Stimulated activated CD4-positive, alpha-beta T cell treated with anti-CD3 and anti-CD28 coated beads, Interleukin-4, amount 100 ng/mL, for 24 hours (primary cell): ENCODE data around the gene TMPRSS9.
"Not testable (repeated sequence)": the region's sequence is repeated elsewhere in the genome, so short reads cannot be mapped to it uniquely, and the experiment has no call there.

Source experiments
- DNase-seq: peaks from one replicate; pipeline ENCODE4 v3.0.0-alpha.2; 2020

TMPRSS9 gene

DNA sequence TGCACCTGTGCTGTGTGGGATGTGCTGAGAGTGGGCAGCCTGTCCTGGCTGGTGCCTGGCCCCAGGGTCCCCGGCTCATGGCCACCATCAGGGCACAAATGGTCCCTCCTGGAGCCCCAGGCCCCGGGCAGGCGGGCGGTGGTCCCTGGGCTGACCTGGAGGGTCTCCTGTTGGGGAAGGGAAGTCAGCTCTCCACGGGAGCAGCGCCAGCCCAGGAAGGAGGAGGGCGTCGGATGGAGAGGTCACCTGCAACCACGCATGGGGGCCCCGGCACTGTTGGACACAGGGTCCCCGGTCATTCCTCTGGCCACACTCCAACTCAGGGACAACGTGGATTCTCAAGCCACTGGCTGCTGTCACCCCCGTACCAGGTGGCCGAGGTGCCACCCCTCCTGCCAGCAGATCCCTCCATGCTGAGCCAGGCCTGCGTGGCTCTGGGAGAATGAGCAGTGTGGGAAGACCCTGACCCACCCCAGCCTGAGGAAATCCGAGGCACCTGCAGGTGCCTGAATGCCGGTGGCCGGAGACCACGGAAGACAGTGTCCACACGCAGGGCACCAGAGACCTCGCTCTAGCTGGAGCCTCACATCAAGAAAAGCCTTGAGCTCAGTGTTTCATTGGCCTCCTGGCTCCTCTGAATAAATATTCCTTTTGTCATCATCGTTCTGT, 83.2 kb downstream of the TMPRSS9 start:
- DNase-seq = no peak

DNA sequence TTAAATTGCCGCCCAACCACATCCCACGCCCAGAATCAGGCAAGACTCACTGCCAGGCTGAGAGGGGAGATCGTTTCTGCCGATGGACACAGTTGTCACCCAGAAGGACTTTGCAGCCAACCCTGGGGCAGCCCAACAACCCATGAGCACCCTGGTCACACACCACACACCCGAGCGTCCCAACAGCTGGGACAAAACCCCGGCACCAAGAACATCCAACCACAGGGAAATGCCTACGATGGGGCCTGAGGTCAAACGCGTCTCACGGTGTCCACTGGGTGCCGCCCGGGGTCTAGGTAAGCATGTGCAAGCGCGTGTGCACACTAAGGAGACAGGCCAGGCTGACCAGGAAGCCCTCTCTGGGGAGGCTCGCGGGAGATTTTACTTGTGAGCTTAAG, 83.7 kb downstream of the TMPRSS9 start:
- DNase-seq = no peak

DNA sequence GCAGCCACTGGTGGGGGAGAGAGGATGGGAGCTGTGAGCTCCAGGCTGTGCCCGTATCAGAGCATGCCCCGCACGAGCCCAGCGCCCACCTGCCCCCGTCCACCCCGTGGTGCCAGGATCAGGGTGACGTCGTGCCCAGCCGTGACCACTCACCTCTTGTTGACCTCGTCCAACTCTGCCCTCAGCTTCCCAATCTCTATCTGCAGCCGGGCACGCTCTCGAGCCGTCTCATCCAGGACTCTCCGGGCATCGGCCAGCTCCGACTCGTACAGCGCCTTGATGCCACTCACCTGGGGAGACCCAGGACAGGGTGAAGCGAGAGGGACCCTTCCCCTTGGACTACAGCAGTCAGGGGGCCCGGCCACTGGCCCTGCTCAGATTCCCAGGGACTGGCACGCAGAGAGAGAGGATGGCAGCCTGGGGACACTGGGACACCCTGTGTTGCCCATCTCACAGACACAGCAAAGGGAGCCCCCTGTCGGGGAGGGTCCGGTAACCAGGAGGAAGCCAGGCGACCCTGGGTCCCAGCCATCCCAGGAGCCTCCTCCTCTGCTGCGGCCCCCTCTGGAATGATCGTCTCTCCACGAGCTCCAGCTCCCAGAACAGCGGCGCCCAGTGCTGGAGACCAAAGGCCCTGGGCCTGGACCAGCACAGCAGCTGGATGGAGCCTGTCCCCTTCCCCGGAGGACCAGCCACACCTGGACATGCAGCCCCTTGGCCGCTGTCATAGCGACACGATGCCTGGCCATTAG, 84.4 kb downstream of the TMPRSS9 start:
- DNase-seq = no peak

DNA sequence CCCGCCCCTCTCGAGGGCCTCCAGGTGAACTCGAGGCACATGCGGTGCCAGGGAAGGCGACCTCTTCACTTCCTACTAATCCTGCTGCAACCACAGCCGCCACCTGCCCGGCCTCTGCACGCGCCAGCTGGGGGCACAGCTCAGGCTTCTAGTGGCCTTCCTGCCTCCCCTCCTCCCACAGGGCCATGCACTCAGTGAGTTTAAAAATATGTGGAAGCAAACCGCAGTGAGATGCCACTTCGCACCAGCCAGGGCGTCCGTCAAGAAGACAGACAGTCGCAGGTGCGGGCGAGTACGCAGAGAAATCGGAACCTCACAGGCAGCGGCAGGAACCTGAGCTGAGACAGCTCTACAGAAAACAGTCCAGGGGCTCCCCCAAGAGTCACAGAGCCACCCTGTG, 86.3 kb downstream of the TMPRSS9 start:
- no peak for DNase-seq

DNA sequence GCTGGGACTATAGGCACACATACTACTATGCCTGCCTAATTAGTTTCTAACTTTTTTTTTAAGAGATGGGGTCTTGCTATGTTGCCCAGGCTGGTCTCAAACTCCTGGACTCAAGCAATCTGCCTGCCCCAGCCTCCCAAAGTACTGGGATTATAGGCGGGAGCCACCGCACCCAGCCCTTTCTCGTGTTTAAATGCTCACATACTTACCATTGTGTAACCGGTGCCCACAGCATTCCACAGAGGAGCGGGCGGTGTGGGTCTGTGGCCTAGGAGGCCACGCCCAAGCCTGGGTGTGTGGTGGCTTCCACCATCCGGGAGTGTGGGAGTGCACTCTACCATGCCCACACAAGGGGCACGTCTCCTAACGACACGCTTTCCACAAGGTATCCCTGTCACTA, 89.0 kb downstream of the TMPRSS9 start:
- no peak for DNase-seq

DNA sequence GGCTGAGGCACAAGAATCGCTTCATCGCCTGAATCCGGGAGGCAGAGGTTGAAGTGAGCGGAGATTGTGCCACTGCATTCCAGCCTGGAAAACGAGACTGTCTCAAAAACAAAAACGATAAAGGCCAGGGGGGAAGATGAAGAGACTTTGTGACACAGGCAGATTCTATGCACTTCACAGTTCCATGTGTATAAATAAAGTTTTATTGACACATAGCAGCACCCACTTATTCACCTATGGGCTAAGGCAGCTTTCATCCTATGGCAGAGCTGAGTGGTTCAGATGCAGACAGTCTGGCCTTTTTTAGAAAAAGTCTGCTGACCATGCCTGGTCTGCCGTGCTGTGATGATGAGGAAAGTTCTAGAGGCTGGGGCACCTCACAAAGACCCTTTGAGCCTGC, 91.1 kb downstream of the TMPRSS9 start:
- no peak for DNase-seq

DNA sequence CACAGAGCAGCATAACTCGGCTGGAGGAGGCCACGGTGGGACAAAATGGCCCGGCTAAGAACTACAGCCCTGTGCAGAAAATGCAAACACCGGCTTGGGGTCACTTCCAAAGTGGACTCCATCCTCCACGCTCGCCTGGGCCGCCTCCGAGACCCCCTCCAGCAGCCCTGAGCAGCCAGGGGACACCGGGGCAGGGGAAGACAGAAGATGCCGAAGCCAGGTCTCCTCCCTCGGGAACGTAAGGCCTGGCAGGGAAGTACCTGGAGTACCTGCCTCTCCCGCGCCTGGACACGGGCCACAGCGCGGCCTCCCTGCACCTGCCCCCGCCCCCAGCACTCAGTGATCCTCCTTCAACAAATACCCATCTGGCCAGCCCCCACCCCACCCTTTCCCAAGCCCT, 91.7 kb downstream of the TMPRSS9 start:
- no peak for DNase-seq

DNA sequence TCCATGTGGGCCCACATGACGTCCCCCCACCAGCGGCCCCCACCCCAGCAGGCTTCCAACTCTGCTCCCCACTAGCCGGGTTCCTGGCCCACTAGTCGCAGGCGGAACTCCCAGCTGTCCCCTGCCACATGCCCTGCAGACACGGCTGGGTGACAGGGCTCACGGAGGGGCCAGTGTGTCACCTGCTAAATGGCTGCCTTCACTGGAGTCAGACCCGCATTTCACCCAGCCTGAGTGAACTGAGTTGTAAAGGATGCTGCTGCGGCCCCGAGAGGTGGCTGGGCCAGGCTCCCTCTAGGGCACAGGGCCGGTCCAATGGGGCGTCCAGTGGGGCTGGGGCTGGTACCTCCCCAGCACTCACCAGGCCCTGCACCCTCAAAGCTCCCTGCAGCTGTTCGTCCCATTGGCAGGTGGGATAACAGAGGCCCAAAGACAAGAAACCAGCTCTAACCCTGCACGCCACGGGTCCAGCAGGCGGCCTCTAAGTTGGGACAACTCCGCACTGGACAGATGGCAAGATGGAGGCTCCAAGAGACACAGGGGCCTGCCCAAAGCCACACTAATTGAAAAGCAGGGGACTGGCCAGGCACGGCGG, 93.5 kb downstream of the TMPRSS9 start:
- DNase-seq = no peak

DNA sequence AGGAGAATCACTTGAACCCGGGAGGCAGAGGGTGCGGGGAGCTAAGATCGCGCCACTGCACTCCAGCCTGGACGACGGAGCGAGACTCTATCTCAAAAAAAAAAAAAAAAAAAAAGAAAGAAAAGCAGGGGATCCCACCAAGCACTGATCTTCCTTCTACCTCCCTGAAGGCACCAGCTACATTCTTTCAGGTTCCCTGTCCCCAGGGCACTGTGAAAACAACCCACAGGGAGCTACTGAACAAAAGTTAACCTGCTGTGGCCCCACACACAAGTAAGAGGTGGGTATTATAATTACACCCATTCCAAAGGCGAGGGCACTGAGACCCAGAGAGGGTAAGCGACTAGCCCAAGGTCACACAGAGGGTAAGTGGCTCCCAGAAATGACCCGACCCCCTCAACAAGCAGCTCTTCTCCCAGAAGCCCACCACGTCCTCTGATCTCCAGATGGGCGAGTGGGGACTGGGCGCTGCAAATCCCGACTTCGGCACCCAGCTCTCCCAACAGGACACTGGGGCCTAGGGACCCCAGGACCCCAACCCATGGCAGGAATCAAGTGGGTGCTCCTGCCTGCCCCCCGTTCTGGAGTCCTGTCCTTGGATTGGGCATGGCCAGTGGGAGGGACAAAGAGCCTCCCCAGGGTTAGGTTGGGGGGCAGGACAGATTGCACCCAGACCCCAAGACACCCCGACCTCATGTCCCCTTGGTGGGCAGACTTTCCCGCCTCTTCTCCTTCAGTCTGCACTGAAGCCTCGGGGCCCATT, 94.3 kb downstream of the TMPRSS9 start:
- no peak for DNase-seq

DNA sequence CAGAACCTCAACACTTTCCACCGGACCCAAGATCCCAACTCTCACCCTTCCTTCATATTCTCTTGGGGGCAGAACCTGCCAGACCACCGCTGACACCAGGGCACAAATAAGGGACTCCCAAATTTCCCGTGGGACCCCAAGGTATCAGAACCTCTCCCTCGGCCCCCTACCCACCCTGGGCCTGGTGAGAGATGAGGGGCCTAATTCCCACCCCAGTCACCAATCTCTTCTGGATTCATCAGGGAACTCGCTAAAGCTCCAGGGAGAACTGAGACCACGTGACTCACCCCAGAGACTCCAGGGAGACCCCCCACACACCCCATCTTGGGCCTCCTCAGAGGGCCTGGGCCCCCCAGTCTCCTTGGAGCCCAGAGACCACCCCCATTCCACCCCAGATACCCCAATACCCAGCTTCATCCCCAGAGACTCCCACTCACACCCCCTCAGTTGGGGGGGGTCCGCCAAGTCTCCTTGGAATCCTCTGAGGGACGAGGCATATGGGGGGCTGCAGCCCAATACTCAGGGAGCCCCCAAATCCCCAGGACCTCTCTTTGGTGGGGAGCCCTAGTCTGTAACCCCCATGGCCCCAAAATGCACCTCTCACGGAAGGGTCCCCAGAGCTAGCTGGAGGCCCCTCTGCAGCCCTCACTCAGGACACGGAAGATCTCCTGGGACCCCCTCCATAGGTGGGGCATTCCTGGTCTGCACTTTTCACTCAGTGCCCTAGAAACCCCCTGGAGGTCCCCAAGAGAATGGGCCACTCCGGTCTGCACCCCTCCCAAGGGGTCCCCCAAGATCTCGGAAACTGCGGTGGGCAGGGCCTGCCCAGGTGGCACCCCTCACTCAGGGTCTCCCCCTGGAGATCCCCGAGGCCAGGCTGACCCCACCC, 95.1 kb downstream of the TMPRSS9 start:
- no peak for DNase-seq

DNA sequence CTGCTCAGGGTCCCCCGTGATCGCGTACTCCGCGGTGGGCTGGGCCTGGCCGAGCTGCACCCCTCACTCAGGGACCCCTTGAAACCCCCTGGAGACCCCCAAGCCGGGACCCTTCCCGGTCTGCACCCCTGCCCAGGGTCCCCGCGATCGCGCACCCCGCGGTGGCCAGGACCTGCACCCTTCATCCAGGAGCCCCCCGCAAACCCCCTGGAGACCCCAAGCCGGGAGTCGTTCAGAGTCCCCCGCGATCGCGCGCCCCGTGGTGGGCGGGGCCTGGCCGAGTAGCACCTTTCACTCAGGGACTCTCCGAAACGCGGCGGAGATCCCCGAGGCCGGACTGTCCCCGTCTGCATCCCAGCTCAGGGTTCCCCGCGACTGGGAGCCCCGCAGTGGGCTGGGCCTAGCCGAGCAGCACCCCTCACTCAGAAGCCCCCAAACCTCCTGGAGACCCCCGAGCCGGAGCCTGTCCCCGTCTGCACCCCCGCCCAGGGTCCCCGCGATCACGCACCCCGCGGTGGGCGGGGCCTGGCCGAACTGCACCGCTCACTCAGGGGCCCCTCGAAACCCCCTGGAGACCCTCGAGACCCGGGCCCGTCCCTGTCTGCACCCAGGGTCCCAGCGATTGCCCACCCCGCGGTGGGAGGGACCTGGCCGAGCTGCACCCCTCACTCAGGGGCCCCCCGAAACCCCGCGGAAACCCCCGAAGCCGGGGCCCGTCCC, 95.9 kb downstream of the TMPRSS9 start:
- DNase-seq = peak; percentile 50

DNA sequence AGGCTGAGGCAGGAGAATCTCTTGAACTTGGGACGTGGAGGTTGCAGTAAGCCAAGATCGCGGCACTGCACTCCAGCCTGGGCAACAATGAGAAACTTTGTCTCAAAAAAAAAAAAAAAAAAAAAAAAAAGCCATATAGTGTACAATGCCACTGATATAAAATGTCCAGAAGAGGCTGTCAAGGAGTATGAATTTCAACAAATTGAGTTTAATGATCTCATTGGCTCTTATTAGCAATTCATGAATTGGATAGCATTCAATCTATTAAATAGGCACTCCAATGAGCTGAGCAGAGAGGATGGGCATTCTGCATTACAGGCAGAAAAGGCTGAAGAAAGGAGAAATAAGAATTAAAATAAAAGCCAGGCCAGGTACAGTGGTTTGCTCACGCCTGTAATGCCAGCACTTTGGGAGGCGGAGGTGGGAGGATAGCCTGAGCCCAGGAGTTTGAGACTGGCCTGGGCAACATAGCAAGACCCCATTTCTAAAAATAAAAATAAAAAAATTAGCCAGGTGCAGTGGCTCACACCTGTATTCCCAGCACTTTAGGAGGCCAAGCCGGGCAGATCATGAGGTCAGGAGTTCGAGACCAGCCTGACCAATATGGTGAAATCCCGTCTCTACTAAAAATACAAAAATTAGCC, 97.5 kb downstream of the TMPRSS9 start:
- no peak for DNase-seq

DNA sequence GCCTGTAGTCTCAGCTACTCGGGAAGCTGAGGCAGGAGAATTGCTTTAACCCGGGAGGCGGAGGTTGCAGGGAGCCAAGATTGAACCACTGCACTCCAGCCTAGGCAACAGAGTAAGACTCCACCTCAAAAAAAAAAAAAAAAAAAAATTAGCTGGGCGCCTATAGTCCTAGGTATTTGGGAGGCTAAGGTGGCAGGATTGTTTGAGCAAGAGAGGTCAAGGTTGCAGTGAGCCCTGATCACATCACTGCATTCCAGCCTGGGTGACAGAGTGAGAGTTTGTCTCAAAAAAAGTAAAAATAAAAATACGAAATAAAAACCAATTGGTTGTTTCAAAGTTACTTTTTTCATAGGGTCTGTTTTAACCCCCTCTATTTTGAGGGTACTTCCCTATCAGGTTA, 98.0 kb downstream of the TMPRSS9 start:
- DNase-seq = no peak

DNA sequence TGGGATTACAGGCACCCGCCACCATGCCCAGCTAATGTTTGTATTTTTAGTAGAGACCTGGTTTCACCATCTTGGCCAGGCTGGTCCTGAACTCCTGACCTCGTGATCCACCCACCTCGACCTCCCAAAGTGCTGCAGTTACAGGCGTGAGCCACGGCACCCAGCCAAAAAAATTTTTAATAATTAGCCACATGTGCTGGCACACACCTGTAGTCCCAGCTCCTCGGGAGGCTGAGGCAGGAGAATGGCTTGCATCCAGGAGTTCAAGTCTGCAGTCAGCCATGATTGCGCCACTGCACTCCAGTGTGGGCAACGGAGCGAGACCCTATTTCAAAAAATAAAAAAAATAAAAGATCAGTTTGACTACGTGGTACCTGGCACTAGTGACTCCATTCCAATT, 98.7 kb downstream of the TMPRSS9 start:
- DNase-seq = not testable (repeated sequence)

DNA sequence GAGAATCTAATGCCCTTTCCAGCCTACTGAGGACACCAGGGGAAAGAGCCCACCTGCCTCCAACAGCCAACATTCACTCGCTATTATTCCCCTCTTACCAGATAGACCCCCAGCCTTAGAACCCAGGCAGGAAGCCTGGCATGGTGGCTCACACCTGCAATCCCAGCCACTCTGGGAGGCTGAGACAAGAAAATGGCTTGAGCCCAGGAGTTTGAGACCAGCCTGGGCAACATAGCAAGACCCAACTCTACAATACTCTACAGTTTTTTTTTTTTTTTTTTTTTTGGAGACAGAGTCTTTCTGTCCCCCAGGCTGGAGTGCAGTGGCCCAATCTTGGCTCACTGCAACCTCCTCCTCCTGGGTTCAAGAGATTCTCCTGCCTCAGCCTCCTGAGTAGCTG, 100.2 kb downstream of the TMPRSS9 start:
- no peak for DNase-seq

DNA sequence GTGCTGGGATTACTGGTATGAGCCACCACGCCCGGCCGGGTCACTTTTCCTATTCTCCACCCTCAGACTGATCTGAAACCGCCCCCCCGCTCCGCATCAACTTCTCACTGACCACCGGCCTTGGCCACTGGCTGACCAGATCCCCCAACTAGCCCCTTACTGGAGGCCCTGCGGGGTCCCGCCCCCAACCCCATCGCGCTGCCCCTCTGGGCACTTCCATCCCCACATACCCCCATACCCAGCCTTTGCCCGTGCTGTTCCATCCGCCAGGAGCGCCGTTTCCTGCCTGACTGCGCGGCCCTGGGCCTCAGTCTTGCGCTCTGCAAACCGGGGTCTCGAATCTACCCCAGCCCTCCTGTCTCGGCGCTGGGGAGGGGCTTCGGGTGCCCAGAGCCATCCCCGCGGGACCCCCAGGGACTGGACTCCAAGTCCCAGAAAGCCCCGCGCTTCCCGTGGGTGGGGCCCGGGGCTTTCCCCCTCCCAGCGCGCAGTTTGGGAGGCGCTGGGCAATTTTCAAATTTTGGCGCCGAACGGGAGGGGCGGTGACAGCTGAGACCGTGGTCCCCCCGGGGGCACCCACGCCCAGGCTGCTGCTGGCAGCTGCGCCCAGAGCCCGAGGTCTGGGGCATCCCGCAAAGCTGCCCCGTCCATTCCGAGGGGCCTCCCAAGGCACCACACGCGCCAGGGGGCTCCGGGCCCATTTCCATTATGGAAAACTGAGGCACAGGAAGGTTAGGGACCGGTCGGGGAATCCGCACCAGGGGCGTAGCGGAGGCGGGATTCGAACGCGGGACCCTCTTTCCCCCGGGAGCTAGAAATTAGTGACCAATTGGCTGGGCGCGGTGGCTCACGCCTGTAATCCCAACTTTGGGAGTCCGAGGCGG, 101.9 kb downstream of the TMPRSS9 start:
- DNase-seq = peak; percentile 62

DNA sequence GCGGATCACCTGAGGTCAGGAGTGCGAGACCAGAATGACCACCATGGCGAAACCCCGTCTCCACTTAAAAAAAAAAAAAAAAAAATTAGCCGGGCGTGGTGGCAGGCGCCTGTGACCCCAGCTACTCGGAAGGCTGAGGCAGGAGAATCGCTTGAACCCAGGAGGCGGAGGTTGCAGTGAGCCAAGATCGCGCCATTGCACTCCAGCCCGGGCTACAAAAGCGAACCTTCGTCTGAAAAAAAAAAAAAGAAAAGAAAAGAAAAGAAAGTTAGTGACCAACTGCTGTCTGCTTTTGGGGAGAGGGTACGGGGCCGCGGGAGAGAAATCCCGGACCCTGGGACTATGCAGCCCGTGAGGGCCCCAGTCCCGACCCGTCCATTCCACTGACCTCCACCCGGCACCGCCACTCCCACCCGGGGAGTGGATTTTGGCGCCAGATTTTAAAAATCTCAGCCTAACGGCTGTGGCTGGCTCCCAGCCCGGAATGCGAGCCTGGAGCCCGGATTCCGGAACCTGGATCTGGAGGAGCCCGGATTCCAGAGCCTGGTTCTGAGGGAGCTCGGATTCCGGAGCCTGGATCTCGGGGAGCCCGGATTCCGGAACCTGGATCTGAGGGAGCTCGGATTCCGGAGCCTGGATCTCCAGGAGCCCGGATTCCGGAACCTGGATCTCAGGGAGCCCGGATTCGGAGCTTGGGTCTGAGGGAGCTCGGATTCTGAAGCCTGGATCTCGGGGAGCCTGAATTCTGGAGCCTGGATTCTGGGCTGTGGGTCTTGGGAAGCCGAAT, 102.8 kb downstream of the TMPRSS9 start:
- DNase-seq = no peak

DNA sequence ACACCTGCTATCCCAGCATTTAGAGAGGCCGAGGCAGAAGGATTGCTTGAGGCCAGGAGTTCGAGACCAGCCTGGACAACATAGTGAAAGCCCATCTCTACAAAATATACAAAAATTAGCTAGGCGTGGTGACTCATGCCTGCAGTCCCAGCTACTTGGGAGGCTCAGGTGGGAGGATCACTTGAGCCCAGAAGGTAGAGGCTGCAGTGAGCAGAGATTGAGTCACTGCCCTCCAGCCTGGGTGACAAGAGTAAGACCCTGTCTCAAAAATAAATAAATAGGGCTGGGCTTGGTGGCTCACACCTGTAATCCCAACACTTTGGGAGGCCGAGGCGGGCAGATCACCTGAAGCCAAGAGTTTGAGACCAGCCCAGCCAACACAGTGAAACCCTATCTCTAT, 103.6 kb downstream of the TMPRSS9 start:
- not testable (repeated sequence) for DNase-seq

DNA sequence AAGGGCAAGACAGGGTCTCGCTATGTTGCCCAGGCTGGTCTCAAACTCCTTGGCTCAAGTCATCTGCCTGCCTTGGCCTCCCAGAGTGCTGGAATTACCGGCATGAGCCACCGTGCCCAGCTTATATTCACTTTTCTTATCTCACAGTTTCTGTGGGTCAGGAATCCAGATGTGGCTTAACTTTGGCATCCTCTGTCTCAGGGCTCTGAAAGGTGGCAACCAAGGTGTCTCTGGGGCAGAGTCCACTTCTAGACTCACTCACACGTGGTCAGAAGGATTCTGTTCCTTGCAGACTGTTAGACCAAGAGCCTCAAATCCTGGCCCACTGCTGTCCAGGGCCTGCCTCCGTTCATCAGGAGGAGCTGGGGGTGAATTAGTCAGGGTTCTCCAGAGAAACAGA, 104.3 kb downstream of the TMPRSS9 start:
- no peak for DNase-seq
